PC-9 (cell line): Measurements from ENCODE around the gene SEMA4A.
"Not testable (repeated sequence)": the region's sequence is repeated elsewhere in the genome, so short reads cannot be mapped to it uniquely, and the experiment has no call there.

Source experiments
- CTCF ChIP-seq: fragments of 200-600 bp; sonication (generic); conservative IDR thresholded peaks from 2 replicates; pipeline ENCODE4 v1.6.1; 2017; ENCODE audit warnings: mixed run types, antibody characterized with exemption, mild to moderate bottlenecking, moderate library complexity
- EZH2 ChIP-seq: fragments of 200-600 bp; sonication (generic); IDR thresholded peaks from 2 replicates; pipeline ENCODE4 v1.8.0; 2017; ENCODE audit warnings: antibody characterized with exemption, low read depth

DNA sequence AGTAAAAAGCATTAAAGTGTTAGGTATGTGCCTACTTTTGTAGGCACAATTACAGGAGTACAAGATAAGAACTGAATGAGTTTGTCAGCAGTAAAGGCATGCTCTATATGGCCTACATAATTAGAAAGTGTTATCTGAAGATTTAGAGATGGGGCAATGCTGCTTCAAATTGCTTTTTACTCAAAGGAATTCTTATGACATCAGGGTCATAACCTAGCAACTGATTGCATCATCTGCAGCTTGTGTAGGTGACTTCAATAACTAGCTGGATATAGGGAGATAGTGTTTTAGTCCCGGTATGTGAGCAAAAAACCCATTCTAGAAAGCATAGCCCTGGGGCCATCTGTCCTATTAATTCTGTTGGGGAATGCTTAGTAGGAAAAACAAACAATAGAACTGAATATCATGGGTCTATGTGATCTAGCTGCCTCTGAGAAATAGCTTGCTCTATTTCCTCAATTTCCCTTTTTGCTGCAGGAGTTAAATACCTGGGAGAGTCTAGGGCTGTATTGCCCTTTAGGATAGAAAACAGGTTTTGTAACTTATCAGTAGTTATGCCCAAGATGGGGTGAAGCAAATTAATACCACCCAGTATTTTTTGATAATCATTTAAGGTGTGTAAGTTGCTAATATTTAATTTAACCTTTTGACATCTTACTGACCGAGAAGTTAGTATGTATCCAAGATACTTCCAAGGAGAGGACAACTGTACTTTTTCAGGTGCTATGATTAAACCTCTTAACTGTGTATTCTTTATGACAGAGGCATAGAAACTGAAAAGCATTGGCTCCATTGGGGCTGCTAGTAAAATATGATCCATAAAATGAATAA is 33.2 kb downstream of the SEMA4A start:
- TF ChIP-seq EZH2, CTCF: not testable (repeated sequence)
